GM18502 (cell line): ENCODE measurements around the gene ZNF644.

Source experiments
- ATAC-seq: cut with Tn5 transposase; IDR thresholded peaks from one replicate; pipeline ENCODE4 v1.9.1; 2021; ENCODE audit warnings: mild to moderate bottlenecking; ENCODE audit not compliant: unreplicated experiment, poor library complexity

Gene ZNF644

GRCh38 chr1:90990779-90991178, 31.1 kb downstream of the ZNF644 start:
- ATAC-seq = no peak

GRCh38 chr1:90989990-90990389, 31.8 kb downstream of the ZNF644 start:
- ATAC-seq = peak; percentile 72

GRCh38 chr1:90989302-90989701, 32.5 kb downstream of the ZNF644 start:
- ATAC-seq = no peak

- ATAC-seq = no peak
Measured at GRCh38 chr1:90987841-90988240, 34.0 kb downstream of the ZNF644 start.

- ATAC-seq = no peak
Measured at GRCh38 chr1:90986953-90987352, 34.9 kb downstream of the ZNF644 start.

GRCh38 chr1:90977522-90977921, 44.3 kb downstream of the ZNF644 start:
- ATAC-seq = no peak

GRCh38 chr1:90973897-90974798, 47.7 kb downstream of the ZNF644 start:
- no peak for ATAC-seq

- no peak for ATAC-seq
Measured at GRCh38 chr1:90970208-90970607, 51.6 kb downstream of the ZNF644 start.

- no peak for ATAC-seq
Measured at GRCh38 chr1:90969241-90969640, 52.6 kb downstream of the ZNF644 start.

- ATAC-seq = no peak
Measured at GRCh38 chr1:90964444-90965035, 57.3 kb downstream of the ZNF644 start.

- ATAC-seq = no peak
Measured at GRCh38 chr1:90963651-90964050, 58.2 kb downstream of the ZNF644 start.

GRCh38 chr1:90963236-90963635, 58.6 kb downstream of the ZNF644 start:
- no peak for ATAC-seq

- ATAC-seq = peak; percentile 59
Measured at GRCh38 chr1:90959352-90960206, 62.3 kb downstream of the ZNF644 start.

- no peak for ATAC-seq
Measured at GRCh38 chr1:90957497-90957896, 64.3 kb downstream of the ZNF644 start.

GRCh38 chr1:90955769-90956168, 66.1 kb downstream of the ZNF644 start:
- ATAC-seq = no peak

- ATAC-seq = no peak
Measured at GRCh38 chr1:90952906-90953305, 68.9 kb downstream of the ZNF644 start.

GRCh38 chr1:90951009-90951408, 70.8 kb downstream of the ZNF644 start:
- ATAC-seq = no peak

- no peak for ATAC-seq
Measured at GRCh38 chr1:90948301-90948700, 73.5 kb downstream of the ZNF644 start.

- no peak for ATAC-seq
Measured at GRCh38 chr1:90946630-90947029, 75.2 kb downstream of the ZNF644 start.

GRCh38 chr1:90945287-90945686, 76.5 kb downstream of the ZNF644 start:
- ATAC-seq = no peak

- no peak for ATAC-seq
Measured at GRCh38 chr1:90943966-90944365, 77.9 kb downstream of the ZNF644 start.
